HCT116 (cell line): Measurements from ENCODE around the gene SUSD4.

ENCODE experiments used
- CTCF ChIP-seq, 3 experiments: fragments of 200-600 bp in 1 of 3; sonication (generic) in 1 of 3; IDR thresholded peaks in 2 of 3; conservative IDR thresholded peaks in 1 of 3; 2 replicates each; pipeline ENCODE4 v1.5.1; 2012 to 2017; ENCODE audit warnings: low read depth in 2 of 3, low read length in 2 of 3, antibody characterized with exemption in 1 of 3, borderline replicate concordance in 1 of 3, control low read depth in 1 of 3, mild to moderate bottlenecking in 1 of 3, mixed read lengths in 1 of 3, mixed run types in 1 of 3, moderate library complexity in 1 of 3; ENCODE audit not compliant: insufficient read depth in 1 of 3
- EZH2phosphoT487 ChIP-seq: fragments of 200-600 bp; IDR thresholded peaks from 2 replicates; pipeline ENCODE4 v1.6.1; 2018; ENCODE audit warnings: antibody characterized with exemption, borderline replicate concordance
- MAX ChIP-seq: IDR thresholded peaks from 2 replicates; pipeline ENCODE4 v1.6.1; 2012
- POLR2A ChIP-seq: IDR thresholded peaks from 2 replicates; pipeline ENCODE4 v1.7.0; 2011; ENCODE audit warnings: borderline replicate concordance; ENCODE audit not compliant: insufficient read depth, insufficient read length; ENCODE audit errors: extremely low read depth
- TF ChIP-seq, protein P1 (sequence below): IDR thresholded peaks from 2 replicates; pipeline ENCODE4 v1.6.1; 2012; ENCODE audit warnings: low read depth

DNA sequence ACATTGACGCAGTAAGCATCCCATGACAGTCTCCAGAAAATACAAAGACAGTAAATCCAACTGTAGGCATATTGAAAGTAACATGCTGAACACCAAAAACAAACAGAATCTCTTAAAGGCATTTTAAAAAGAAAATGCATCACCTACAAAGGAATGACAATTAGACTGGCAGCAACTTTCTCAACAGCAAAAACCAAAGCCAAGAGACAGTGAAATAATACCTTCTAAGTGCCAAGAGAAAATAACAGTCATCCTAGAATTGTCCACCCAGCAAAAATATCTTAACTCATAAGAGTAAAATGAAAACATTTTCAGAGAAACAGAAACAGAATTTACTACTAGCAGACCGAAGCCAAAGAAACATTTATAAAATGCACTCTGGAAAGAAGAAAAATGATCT lies 49.2 kb upstream of the SUSD4 start:
- TF ChIP-seq CTCF (IDR thresholded peaks at IDR 0.05 in 2 of 3, conservative IDR thresholded peaks at IDR 0.05 in 1 of 3; ENCODE audit: borderline replicate concordance in 1 of 3, insufficient read depth in 1 of 3, low read depth in 2 of 3, low read length in 2 of 3) (no peak), POLR2A (no peak), EZH2phosphoT487 (no peak), MAX (no peak)
- TF ChIP-seq, protein P1, sequence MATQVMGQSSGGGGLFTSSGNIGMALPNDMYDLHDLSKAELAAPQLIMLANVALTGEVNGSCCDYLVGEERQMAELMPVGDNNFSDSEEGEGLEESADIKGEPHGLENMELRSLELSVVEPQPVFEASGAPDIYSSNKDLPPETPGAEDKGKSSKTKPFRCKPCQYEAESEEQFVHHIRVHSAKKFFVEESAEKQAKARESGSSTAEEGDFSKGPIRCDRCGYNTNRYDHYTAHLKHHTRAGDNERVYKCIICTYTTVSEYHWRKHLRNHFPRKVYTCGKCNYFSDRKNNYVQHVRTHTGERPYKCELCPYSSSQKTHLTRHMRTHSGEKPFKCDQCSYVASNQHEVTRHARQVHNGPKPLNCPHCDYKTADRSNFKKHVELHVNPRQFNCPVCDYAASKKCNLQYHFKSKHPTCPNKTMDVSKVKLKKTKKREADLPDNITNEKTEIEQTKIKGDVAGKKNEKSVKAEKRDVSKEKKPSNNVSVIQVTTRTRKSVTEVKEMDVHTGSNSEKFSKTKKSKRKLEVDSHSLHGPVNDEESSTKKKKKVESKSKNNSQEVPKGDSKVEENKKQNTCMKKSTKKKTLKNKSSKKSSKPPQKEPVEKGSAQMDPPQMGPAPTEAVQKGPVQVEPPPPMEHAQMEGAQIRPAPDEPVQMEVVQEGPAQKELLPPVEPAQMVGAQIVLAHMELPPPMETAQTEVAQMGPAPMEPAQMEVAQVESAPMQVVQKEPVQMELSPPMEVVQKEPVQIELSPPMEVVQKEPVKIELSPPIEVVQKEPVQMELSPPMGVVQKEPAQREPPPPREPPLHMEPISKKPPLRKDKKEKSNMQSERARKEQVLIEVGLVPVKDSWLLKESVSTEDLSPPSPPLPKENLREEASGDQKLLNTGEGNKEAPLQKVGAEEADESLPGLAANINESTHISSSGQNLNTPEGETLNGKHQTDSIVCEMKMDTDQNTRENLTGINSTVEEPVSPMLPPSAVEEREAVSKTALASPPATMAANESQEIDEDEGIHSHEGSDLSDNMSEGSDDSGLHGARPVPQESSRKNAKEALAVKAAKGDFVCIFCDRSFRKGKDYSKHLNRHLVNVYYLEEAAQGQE, result no peak
